ENCODE measurements around the gene CERS1. TPM values are rescaled to one million over a fixed set of nuclear protein-coding genes. Genes with fewer than 3 reads are reported as not detected.

CERS1 gene
- total and polyA plus RNA-seq, 2 donors (not counting 3 experiments of a cell fraction or from before 2014, with no cell fraction given), result 4.0 to 8.5 TPM

DNA sequence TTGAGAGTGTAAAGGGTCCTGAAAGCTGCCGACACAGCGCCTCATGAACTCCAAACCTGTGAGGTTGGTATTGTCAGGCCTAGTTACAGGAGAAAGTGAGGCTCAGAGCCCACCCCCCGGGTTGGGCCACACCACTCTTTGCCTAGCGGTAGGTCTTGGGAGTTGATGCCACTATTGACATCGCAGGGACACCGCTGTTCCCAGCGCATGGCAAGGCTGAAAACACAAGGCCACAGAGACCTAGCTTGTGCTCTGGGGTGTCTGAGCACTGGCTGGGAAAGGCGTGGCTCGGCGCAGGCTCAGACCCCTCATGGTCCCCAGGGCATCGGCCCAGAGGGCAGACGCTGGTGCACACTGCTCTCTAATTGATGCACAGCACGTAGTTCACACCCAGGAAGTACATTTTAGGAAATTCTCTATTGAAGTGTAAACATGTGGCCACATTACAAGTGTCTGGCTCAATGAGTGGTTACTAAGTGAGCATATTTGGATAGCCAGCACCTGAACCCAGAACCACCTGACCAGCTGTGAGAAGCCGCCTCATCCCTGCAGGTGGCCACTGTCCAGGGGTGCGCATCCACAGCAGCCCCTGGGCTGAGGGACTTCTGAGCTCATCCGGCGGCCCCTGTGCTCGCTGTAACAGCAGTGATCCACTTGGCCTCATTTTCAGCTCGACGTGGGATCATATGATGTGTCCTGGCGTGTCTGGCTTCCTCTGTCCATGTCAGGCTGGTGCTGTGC is 36.9 kb downstream of the CERS1 start:
- no peak for TF ChIP-seq FOS (IDR thresholded peaks at IDR 0.05; ENCODE audit: borderline replicate concordance, insufficient read depth, low read length)
- TF ChIP-seq, protein P1, sequence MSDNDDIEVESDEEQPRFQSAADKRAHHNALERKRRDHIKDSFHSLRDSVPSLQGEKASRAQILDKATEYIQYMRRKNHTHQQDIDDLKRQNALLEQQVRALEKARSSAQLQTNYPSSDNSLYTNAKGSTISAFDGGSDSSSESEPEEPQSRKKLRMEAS (IDR thresholded peaks at IDR 0.05; ENCODE audit: insufficient read depth, insufficient read length), result no peak
- no peak for TF ChIP-seq GATA2 (IDR thresholded peaks at IDR 0.05; ENCODE audit: insufficient read depth, insufficient read length, low read depth, low read length)
- no peak for TF ChIP-seq POLR2AphosphoS5 (IDR thresholded peaks at IDR 0.05; ENCODE audit: insufficient read depth, low read depth, low read length)
- no peak for TF ChIP-seq JUN (IDR thresholded peaks at IDR 0.05; ENCODE audit: borderline replicate concordance, insufficient read depth, insufficient read length, low read depth)
- no peak for TF ChIP-seq POLR2A (IDR thresholded peaks at IDR 0.05; ENCODE audit: low read depth, low read length)
- TF ChIP-seq, protein P2, sequence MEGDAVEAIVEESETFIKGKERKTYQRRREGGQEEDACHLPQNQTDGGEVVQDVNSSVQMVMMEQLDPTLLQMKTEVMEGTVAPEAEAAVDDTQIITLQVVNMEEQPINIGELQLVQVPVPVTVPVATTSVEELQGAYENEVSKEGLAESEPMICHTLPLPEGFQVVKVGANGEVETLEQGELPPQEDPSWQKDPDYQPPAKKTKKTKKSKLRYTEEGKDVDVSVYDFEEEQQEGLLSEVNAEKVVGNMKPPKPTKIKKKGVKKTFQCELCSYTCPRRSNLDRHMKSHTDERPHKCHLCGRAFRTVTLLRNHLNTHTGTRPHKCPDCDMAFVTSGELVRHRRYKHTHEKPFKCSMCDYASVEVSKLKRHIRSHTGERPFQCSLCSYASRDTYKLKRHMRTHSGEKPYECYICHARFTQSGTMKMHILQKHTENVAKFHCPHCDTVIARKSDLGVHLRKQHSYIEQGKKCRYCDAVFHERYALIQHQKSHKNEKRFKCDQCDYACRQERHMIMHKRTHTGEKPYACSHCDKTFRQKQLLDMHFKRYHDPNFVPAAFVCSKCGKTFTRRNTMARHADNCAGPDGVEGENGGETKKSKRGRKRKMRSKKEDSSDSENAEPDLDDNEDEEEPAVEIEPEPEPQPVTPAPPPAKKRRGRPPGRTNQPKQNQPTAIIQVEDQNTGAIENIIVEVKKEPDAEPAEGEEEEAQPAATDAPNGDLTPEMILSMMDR (IDR thresholded peaks at IDR 0.05; ENCODE audit: extremely low read depth in 1 of 2, insufficient read depth in 1 of 2, low read depth in 1 of 2, low read length in 2 of 2), result no peak
- no peak for TF ChIP-seq MYC (IDR thresholded peaks at IDR 0.05; ENCODE audit: low read depth, low read length)
- TF ChIP-seq EZH2 (IDR thresholded peaks at IDR 0.05; ENCODE audit: borderline replicate concordance, low read depth, low read length, severe bottlenecking), result no peak
- no peaks in the 10 kb centered on the region for H4K20me1 ChIP-seq (replicated peaks; ENCODE audit: control insufficient read depth, extremely low read depth, insufficient read depth, low read length)
- no peaks in the 10 kb centered on the region for H3K9me1 ChIP-seq (replicated peaks; ENCODE audit: control insufficient read depth, extremely low read depth, insufficient read depth, low read length)
- H3K9me3 ChIP-seq (replicated peaks; ENCODE audit: control insufficient read depth, insufficient read depth, low read length), result no peaks in the 10 kb centered on the region
- peaks cover 11% of the 10 kb centered on the region for H3K4me1 ChIP-seq (ENCODE audit: control insufficient read depth, extremely low read depth, insufficient read depth, low read length)
- no peak overlapping the region for H3K4me2 ChIP-seq (ENCODE audit: insufficient read depth, low read length)
- POLR2A ChIA-PET, result no interaction called here
- DNase-seq (ENCODE audit: low read depth, low spot score) (no peak), FAIRE-seq (no peak)
- intact Hi-C loops (cut with micrococcal nuclease) (no loop called here), dilution Hi-C loops (cut with MboI; ENCODE audit: extremely low pct_ligation_motif_present, low sequenced_read_pairs) (no loop called here)
- H3K79me2 ChIP-seq (ENCODE audit: control insufficient read depth, insufficient read depth, low read length), result no peaks in the 10 kb centered on the region
- BruUV-seq (replicated peaks), result no TSS peak
- no peak overlapping the region for H3K27ac ChIP-seq (ENCODE audit: insufficient read depth, low read depth, low read length)
- no peak overlapping the region for H2AFZ ChIP-seq (ENCODE audit: low read depth, low read length)
- CTCF ChIA-PET, result interaction anchor here (1.5 to 2.4 kb wide), 2 partner anchors 11 to 128 kb away, joined by 4 to 24 read pairs; no protein-coding TSS in a partner anchor
- H3K4me3 ChIP-seq (replicated peaks in 1 of 3; ENCODE audit: insufficient read depth in 1 of 3, low read depth in 1 of 3, low read length in 3 of 3), result no peak overlapping the region
- H3K27me3 ChIP-seq (ENCODE audit: control insufficient read depth in 2 of 2, insufficient read depth in 2 of 2, low read length in 2 of 2), result no peaks in the 10 kb centered on the region
- H3K9ac ChIP-seq (replicated peaks; ENCODE audit: extremely low read depth, insufficient read depth, low read length), result no peak overlapping the region
- H3K36me3 ChIP-seq (ENCODE audit: control insufficient read depth in 2 of 2, extremely low read depth in 1 of 2, insufficient read depth in 2 of 2, low read length in 2 of 2), result peaks cover 29 to 77% of the 10 kb centered on the region in 2 experiments

All from endothelial cell of umbilical vein (primary cell).